Loucy (cell line): ENCODE data around the gene DPP4.

Experiments used
- EZH2phosphoT487 ChIP-seq: fragments of 200-600 bp; IDR thresholded peaks from 2 replicates; pipeline ENCODE4 v1.6.1; 2018; ENCODE audit warnings: antibody characterized with exemption, mild to moderate bottlenecking, moderate library complexity, borderline replicate concordance
- TF ChIP-seq, protein P1 (sequence below): fragments of 200-600 bp; sonication (generic); conservative IDR thresholded peaks from 2 replicates; pipeline ENCODE4 v1.5.1; 2014; ENCODE audit warnings: mild to moderate bottlenecking, antibody characterized with exemption, low read length

- TF ChIP-seq, protein P1, sequence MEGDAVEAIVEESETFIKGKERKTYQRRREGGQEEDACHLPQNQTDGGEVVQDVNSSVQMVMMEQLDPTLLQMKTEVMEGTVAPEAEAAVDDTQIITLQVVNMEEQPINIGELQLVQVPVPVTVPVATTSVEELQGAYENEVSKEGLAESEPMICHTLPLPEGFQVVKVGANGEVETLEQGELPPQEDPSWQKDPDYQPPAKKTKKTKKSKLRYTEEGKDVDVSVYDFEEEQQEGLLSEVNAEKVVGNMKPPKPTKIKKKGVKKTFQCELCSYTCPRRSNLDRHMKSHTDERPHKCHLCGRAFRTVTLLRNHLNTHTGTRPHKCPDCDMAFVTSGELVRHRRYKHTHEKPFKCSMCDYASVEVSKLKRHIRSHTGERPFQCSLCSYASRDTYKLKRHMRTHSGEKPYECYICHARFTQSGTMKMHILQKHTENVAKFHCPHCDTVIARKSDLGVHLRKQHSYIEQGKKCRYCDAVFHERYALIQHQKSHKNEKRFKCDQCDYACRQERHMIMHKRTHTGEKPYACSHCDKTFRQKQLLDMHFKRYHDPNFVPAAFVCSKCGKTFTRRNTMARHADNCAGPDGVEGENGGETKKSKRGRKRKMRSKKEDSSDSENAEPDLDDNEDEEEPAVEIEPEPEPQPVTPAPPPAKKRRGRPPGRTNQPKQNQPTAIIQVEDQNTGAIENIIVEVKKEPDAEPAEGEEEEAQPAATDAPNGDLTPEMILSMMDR: no peak
- no peak for TF ChIP-seq EZH2phosphoT487
These were observed 10.5 kb upstream of the DPP4 start for GRCh38 chr2:162084536-162084935.
